ENCODE results near the gene ARHGEF4.
A peak's percentile ranks its signal among the peaks of the same experiment; 100 is the strongest.

Gene ARHGEF4

GRCh38 chr2:131023758-131024157, 187.0 kb downstream of the ARHGEF4 start:
- DNase-seq: no peak

GRCh38 chr2:131026919-131027318, 190.2 kb downstream of the ARHGEF4 start:
- DNase-seq: no peak

GRCh38 chr2:131027566-131028528, 191.1 kb downstream of the ARHGEF4 start:
- DNase-seq: no peak

GRCh38 chr2:131029812-131030211, 193.1 kb downstream of the ARHGEF4 start:
- no peak for DNase-seq

- no peak for DNase-seq
These were observed 193.8 kb downstream of the ARHGEF4 start for GRCh38 chr2:131030478-131030971.

- no peak for DNase-seq
These were observed 194.7 kb downstream of the ARHGEF4 start for GRCh38 chr2:131031431-131031841.

- DNase-seq: no peak
These were observed 195.2 kb downstream of the ARHGEF4 start for GRCh38 chr2:131031875-131032274.

- no peak for DNase-seq
These were observed 195.7 kb downstream of the ARHGEF4 start for GRCh38 chr2:131032393-131032836.

GRCh38 chr2:131033786-131034121, 197.0 kb downstream of the ARHGEF4 start:
- DNase-seq: no peak

- no peak for DNase-seq
These were observed 197.7 kb downstream of the ARHGEF4 start for GRCh38 chr2:131034122-131035051.

GRCh38 chr2:131035112-131035825, 198.6 kb downstream of the ARHGEF4 start:
- DNase-seq: no peak

GRCh38 chr2:131035826-131036231, 199.1 kb downstream of the ARHGEF4 start:
- no peak for DNase-seq

GRCh38 chr2:131036269-131036668, 199.6 kb downstream of the ARHGEF4 start:
- no peak for DNase-seq

- DNase-seq: no peak
These were observed 200.1 kb downstream of the ARHGEF4 start for GRCh38 chr2:131036696-131037397.

- no peak for DNase-seq
These were observed 200.9 kb downstream of the ARHGEF4 start for GRCh38 chr2:131037398-131038257.

GRCh38 chr2:131038258-131039100, 201.8 kb downstream of the ARHGEF4 start:
- DNase-seq: no peak

GRCh38 chr2:131039101-131039440, 202.4 kb downstream of the ARHGEF4 start:
- no peak for DNase-seq

GRCh38 chr2:131039535-131039907, 202.8 kb downstream of the ARHGEF4 start:
- no peak for DNase-seq

GRCh38 chr2:131039908-131040660, 203.4 kb downstream of the ARHGEF4 start:
- DNase-seq: peak; percentile 38

All from CD4-positive, alpha-beta T cell treated with Interleukin-10 for 1 hour (primary cell).